Motor neuron (in vitro differentiated cells): ENCODE data around the gene MINDY1. TPM values are rescaled to one million over a fixed set of nuclear protein-coding genes. Genes with fewer than 3 reads are reported as not detected.

ENCODE experiments used
- ATAC-seq, 8 experiments: fragments of 200-7000 bp; cut with Tn5 transposase; replicated peaks in 6 of 8; 2 replicates each; pipeline ENCODE4 v1.8.0; 2021; ENCODE audit warnings: mild to moderate bottlenecking in 8 of 8, moderate library complexity in 8 of 8
- H3K27ac ChIP-seq, 2 donors: fragments of 250-450 bp; sonication (Bioruptor Pico); 2 replicates each; pipeline ENCODE4 v1.9.0; 2021; ENCODE audit warnings: antibody characterized with exemption in 2 of 2, mild to moderate bottlenecking in 2 of 2, moderate library complexity in 1 of 2
- H3K4me1 ChIP-seq, 2 donors: fragments of 250-450 bp; sonication (Bioruptor Pico); replicated peaks in 1 of 2; 2 replicates each; pipeline ENCODE4 v1.6.1; 2021; ENCODE audit warnings: antibody characterized with exemption in 2 of 2, mild to moderate bottlenecking in 2 of 2, moderate library complexity in 1 of 2
- H3K4me3 ChIP-seq, 5 donors: fragments of 250-450 bp; sonication (Bioruptor Pico); 2 replicates each; pipeline ENCODE4 v1.9.0; 2021; ENCODE audit warnings: antibody characterized with exemption in 5 of 5, mild to moderate bottlenecking in 5 of 5, moderate library complexity in 4 of 5
- WGBS, 10 experiments: fragments of 450-650 bp; shearing (Covaris generic); methylation state at CpG; one replicate each; pipeline ENCODE4 v1.0.0; 2022; 5-methylcytosine and 5-hydroxymethylcytosine counted together
- in situ Hi-C, 9 experiments: fragments of 400-800 bp; cut with MboI; loops; one replicate each; pipeline ENCODE4 v1.15.0; 2021; ENCODE audit warnings: low sequenced_read_pairs in 9 of 9, low pct_unique_long_range_greater_than_20kb in 2 of 9; ENCODE audit not compliant: unreplicated experiment in 9 of 9
- total RNA-seq, 8 experiments: library from RNA; unstranded; fragments of 300-600 nt; gene quantifications; 2 replicates each; pipeline versions ENCODE4 v1.2.3 to v1.2.4, GENCODE V29; 2022

MINDY1 gene
- total RNA-seq, 8 experiments from 2014 or later = 7.5 to 22.7 (median 19.0) TPM

GRCh38 chr1:151009206-151009587 lies 2.5 kb upstream of the MINDY1 start:
- peak overlapping the region; percentile 52 to 67 (median 63) for H3K4me3 ChIP-seq
- H3K4me1 ChIP-seq = peaks cover 37% of the 10 kb centered on the region in 2 donors
- WGBS, 10 experiments = 13 to 100% (median 49%) methylated on average over 1 to 3 of the region's 3 CpGs; no CpG with 5 or more reads in 1 of the 10 experiments
- no peak overlapping the region for H3K27ac ChIP-seq
- no peak for ATAC-seq
- in situ Hi-C loops = no loop called here

- 0 to 20% (median 4%) methylated on average over 1 to 31 of the region's 69 CpGs; no CpG with 5 or more reads in 1 of the 10 experiments for WGBS, 10 experiments
- Histone ChIP-seq H3K4me1 (peaks cover 42 to 44% of the 10 kb centered on the region in 2 donors), H3K4me3 (peak within 1 kb of the TSS; percentile 52 to 67 (median 63)), H3K27ac (peak within 1 kb of the TSS; percentile 40 to 68)
- in situ Hi-C loops = no loop called here
- peak; percentile 69 to 88 (median 82) for ATAC-seq
Measured at GRCh38 chr1:151008244-151009205, 1.8 kb upstream of the MINDY1 start, which contains the start of gene PRUNE1. TSS of gene PRUNE1 (plus strand) at chr1:151008449. CDS start at chr1:151008633, 184 bp downstream.

- in situ Hi-C loops = no loop called here
- 0 to 55% (median 23%) methylated on average over 1 to 4 of the region's 4 CpGs; no CpG with 5 or more reads in 4 of the 10 experiments for WGBS, 10 experiments
- H3K27ac ChIP-seq = peak overlapping the region; percentile 40 to 68
- peaks cover 45 to 48% of the 10 kb centered on the region in 2 donors for H3K4me1 ChIP-seq
- H3K4me3 ChIP-seq = peak overlapping the region; percentile 52 to 67 (median 63)
- no peak for ATAC-seq
Measured at GRCh38 chr1:151007853-151008243, 1.1 kb upstream of the MINDY1 start.

DNA sequence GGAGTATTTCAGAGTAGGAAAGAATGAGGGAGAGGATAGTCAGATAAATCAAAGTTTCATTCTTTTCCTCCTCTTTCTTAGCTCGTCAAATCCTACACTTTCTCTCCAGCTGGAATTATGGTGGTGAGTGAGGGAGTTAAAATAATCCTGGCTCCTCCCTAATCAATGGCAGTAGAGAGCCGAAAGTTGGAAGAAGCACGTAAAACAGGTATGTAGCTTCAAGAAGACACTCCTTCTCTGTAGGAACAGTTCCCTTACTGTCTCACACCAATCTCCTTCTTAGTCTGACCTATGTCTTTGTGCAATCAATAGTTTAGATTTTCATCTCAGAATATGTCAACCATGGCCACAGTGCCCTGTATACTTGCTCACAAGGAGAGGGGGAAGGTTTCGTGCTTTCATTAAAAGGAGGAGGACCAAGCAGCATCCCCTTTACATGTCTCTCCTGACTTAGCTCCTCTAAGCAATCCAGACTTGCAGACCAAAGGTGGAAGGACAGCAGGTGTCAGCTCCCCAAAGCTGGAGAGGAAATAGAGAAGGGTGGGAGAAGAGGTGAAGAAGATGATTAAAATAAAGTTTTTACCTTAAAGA lies 878 bp downstream of the MINDY1 start:
- in situ Hi-C loops = no loop called here
- peak overlapping the region; percentile 36 to 48 (median 40) for H3K4me3 ChIP-seq
- no peak for ATAC-seq
- peaks cover 45 to 52% of the 10 kb centered on the region in 2 donors for H3K4me1 ChIP-seq
- H3K27ac ChIP-seq = peak overlapping the region in 1 of 2 donors; percentile 65
- WGBS, 10 experiments = 7 to 75% (median 45%) methylated on average over 1 to 4 of the region's 4 CpGs; no CpG with 5 or more reads in 2 of the 10 experiments

DNA sequence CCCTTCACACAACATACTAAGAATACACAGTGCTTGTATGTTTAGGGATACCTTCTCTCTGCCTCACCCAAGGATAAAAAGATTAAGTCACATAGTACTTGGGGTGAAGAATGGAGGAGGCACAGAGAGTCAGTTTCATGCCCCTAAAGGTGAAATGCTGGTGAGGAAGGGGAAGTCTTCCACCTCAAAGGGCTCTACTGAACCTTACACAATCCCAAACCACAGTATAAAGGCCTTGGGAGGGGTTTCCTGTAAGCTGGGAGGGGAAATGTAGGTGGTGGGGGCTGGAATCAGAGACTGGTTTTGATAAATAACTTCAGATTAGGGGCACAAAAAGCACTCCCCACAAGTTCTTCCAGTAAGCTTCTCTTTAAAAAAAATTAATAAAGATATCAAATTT lies 3.5 kb downstream of the MINDY1 start:
- ATAC-seq = no peak
- no peak overlapping the region for H3K27ac ChIP-seq
- in situ Hi-C loops = no loop called here
- peaks cover 38 to 47% of the 10 kb centered on the region in 2 donors for H3K4me1 ChIP-seq
- no peak overlapping the region for H3K4me3 ChIP-seq

GRCh38 chr1:151002611-151003010 lies 4.1 kb downstream of the MINDY1 start:
- no peak overlapping the region for H3K4me3 ChIP-seq
- H3K4me1 ChIP-seq = peaks cover 33 to 43% of the 10 kb centered on the region in 2 donors
- 17 to 75% (median 48%) methylated on average over 1 to 2 of the region's 2 CpGs; no CpG with 5 or more reads in 4 of the 10 experiments for WGBS, 10 experiments
- peak overlapping the region in 1 of 2 donors; percentile 10 for H3K27ac ChIP-seq
- in situ Hi-C loops = no loop called here
- ATAC-seq = peak in 1 of 8 experiments; percentile 7

GRCh38 chr1:151002051-151002450 lies 4.7 kb downstream of the MINDY1 start:
- in situ Hi-C loops = no loop called here
- peaks cover 28 to 38% of the 10 kb centered on the region in 2 donors for H3K4me1 ChIP-seq
- no peak overlapping the region for H3K27ac ChIP-seq
- WGBS, 10 experiments = 79 to 100% (median 88%) methylated on average over 1 to 3 of the region's 3 CpGs; no CpG with 5 or more reads in 3 of the 10 experiments
- no peak overlapping the region for H3K4me3 ChIP-seq
- no peak for ATAC-seq

- Histone ChIP-seq H3K4me1 (peaks cover 25 to 35% of the 10 kb centered on the region in 2 donors), H3K4me3 (no peak overlapping the region), H3K27ac (no peak overlapping the region)
- in situ Hi-C loops = no loop called here
- WGBS, 10 experiments = 59 to 100% (median 83%) methylated on average over 1 to 4 of the region's 4 CpGs; no CpG with 5 or more reads in 1 of the 10 experiments
- peak in 3 of 8 experiments; percentile 20 to 57 (median 54) for ATAC-seq
Measured at GRCh38 chr1:151001602-151002001, 5.1 kb downstream of the MINDY1 start.

GRCh38 chr1:151000408-151000807 lies 6.3 kb downstream of the MINDY1 start:
- ATAC-seq = no peak
- Histone ChIP-seq H3K4me1 (peaks cover 21 to 28% of the 10 kb centered on the region in 2 donors), H3K4me3 (no peak overlapping the region), H3K27ac (no peak overlapping the region)
- in situ Hi-C loops = no loop called here
- 70 to 100% (median 100%) methylated on average over 1 to 3 of the region's 3 CpGs; no CpG with 5 or more reads in 5 of the 10 experiments for WGBS, 10 experiments

GRCh38 chr1:150999926-151000325 lies 6.8 kb downstream of the MINDY1 start:
- H3K27ac ChIP-seq = no peak overlapping the region
- no peak overlapping the region for H3K4me3 ChIP-seq
- peaks cover 16 to 24% of the 10 kb centered on the region in 2 donors for H3K4me1 ChIP-seq
- in situ Hi-C loops = no loop called here
- 13 to 100% (median 94%) methylated on average over 1 to 2 of the region's 2 CpGs; no CpG with 5 or more reads in 2 of the 10 experiments for whole genome bisulfite sequencing, 10 experiments
- ATAC-seq = no peak

GRCh38 chr1:150999051-150999674 lies 7.5 kb downstream of the MINDY1 start:
- Histone ChIP-seq H3K4me1 (peaks cover 8 to 17% of the 10 kb centered on the region in 2 donors), H3K27ac (no peak overlapping the region), H3K4me3 (no peak overlapping the region)
- ATAC-seq = no peak
- in situ Hi-C loops = no loop called here
- WGBS, 10 experiments = 47 to 100% (median 87%) methylated on average over 1 to 16 of the region's 17 CpGs; no CpG with 5 or more reads in 1 of the 10 experiments

GRCh38 chr1:150997949-150998348 lies 8.8 kb downstream of the MINDY1 start:
- ATAC-seq = no peak
- no peak overlapping the region for H3K4me3 ChIP-seq
- H3K4me1 ChIP-seq = peaks cover 0 to 6% of the 10 kb centered on the region in 2 donors
- in situ Hi-C loops = no loop called here
- no peak overlapping the region for H3K27ac ChIP-seq
- 20 to 65% (median 61%) methylated on average over 1 to 4 of the region's 5 CpGs; no CpG with 5 or more reads in 3 of the 10 experiments for WGBS, 10 experiments
